ENCODE results near the gene ARL15. TPM values are rescaled to one million over a fixed set of nuclear protein-coding genes. Genes with fewer than 3 reads are reported as not detected.

ARL15 gene
- total RNA-seq, 1 donor from 2014 or later = 21.3 TPM

- DNase-seq (ENCODE audit: low spot score) = no peak
- intact Hi-C loops (cut with DNase I) = no loop called here
Measured at GRCh38 chr5:54259981-54260380, 50.4 kb downstream of the ARL15 start.

DNA sequence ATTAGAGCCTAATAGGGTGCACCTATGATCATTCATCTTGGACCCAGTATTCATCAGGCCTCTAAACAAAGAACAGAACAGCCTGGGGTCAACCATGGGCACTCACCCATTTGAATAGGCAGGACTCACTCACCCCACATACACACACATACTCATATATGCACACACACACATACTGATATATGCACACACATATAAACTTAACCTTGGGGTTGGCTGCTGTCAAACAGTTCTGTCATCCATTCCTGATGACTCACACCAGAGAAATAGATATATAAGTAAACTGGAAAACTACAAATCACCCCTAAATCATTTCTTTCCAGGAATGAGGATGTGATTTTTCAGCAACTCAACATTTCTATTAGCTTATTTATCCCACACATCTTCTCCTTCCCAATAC, 51.3 kb downstream of the ARL15 start:
- intact Hi-C loops (cut with DNase I) = no loop called here

DNA sequence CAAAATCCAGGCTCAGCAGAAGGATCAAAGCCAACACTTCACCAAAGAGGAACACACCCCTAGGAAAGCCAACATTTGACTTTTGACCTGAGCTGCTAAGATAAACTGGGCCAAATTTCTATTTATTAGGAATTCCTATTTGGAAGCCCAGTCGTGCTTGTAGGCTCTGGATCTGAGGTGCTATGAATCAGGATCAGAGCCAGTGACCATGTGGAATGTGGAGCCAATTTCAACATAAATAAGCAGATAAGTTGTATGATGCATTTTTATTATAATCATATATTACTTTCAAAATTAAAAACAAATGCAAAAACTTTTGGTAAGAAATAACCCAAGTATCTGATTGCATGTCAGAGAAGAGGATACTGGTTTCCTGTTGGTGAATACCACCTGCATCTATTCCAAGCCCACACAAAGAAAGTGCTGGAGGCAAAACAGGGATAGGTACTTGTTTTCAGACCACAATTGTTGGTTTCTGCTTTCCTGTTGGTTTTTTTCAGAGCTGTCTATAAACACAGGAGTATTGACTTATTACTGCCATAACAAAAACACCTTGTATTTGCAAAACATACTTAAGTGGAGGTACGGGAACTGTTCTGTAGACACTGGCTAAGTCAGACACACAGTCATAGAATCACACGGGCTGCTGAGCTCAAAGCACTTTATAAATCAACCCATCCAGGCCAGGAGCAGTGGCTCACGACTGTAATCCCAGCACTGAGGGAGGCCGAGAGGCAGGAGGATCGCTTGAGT, 52.8 kb downstream of the ARL15 start:
- no peak for DNase-seq (ENCODE audit: low spot score)
- intact Hi-C loops (cut with DNase I) = no loop called here

More for the DNA sequence above, 51.3 kb downstream of the ARL15 start:
- DNase-seq (ENCODE audit: low spot score) = no peak

DNA sequence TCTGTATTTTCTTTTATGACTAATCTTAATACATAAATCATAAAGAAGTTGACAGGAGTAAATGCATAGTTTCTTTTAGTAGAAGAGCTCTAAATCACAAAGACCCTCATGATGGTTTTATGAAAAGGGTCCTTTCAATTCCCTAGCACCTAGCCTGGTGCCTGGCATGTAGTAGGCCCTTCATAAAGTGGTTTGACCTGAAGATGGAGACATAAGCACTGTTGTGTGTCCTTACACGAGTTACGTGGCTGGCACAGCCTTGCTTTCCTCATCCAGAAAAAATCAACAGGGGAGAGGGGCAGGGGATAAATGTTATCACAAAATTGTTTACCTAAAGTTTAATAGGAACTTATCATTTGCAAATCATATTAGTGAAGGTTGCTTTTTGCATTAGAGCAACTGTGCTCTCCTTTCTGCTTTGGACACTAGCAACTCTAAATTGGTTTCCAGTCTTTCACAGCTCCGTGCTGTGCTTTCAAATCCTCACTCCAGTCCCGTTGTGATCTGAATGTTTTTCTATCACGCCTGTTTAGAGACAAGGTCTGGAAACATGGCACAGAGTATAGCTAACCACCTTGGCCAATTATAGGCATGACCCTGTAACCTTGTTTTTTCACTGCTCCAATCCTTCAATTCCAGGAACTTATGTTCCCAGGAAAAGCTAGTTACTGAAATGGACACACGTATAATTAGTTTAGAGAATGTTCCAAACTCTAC, 55.7 kb downstream of the ARL15 start:
- no peak for DNase-seq (ENCODE audit: low spot score)
- intact Hi-C loops (cut with DNase I) = loop anchor here (2.0 to 5.0 kb wide), 3 partner anchors 56 to 233 kb away; partner anchors contain the start of gene ARL15

- intact Hi-C loops (cut with DNase I) = loop anchor here (5.0 kb wide), 2 partner anchors 165 to 235 kb away; no protein-coding TSS in a partner anchor
- no peak for DNase-seq (ENCODE audit: low spot score)
Measured at GRCh38 chr5:54251981-54252380, 58.4 kb downstream of the ARL15 start.

DNA sequence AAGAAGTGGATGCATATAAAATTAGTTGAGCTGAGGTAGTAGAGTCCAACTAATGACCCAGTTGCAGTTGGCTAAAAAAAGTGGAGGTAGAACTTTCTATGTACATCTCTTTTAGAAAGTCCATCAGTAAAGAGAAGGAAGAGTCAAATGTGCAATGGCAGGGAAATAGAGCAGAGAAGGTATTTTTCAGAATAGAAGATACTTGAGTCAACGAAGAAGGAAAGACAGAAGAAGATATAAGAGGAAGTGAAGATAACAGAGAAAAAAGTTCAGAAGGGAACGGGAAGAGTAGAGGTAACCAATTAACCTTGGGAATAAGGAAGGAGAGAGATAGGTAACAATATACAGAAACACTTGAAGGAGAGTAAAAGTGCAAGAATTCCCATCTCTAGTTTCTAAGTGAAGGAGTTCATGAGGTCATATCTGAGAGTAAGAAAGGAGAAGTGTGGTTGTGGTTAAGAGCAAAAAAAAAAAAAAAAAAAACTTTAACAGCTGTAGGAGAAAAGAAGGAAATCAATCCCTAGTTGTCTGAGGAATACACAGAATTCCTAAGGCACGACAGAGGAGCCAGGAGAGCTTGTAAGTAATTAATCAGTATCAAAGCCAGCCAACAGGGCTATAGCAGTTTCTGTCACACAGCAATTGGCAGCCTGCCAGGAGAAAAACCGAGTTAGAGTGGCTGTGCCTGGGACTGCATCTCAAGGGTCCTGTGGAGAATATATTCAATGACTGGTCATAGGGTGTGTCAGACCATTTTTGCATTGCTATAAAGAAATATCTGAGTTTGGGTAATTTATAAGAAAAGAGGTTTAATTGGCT, 61.0 kb downstream of the ARL15 start:
- DNase-seq (ENCODE audit: low spot score) = no peak
- intact Hi-C loops (cut with DNase I) = loop anchor here (5.0 to 10.0 kb wide), 3 partner anchors 168 to 615 kb away; no protein-coding TSS in a partner anchor

GRCh38 chr5:54247226-54247625, 63.1 kb downstream of the ARL15 start:
- intact Hi-C loops (cut with DNase I) = loop anchor here (10.0 kb wide), 1 partner anchor 618 kb away; no protein-coding TSS in a partner anchor
- DNase-seq (ENCODE audit: low spot score) = no peak

- no peak for DNase-seq (ENCODE audit: low spot score)
- intact Hi-C loops (cut with DNase I) = loop anchor here (5.0 to 10.0 kb wide), 2 partner anchors 179 to 621 kb away; no protein-coding TSS in a partner anchor
Measured at GRCh38 chr5:54243483-54244080, 66.8 kb downstream of the ARL15 start.

GRCh38 chr5:54242297-54242696, 68.1 kb downstream of the ARL15 start:
- no peak for DNase-seq (ENCODE audit: low spot score)
- intact Hi-C loops (cut with DNase I) = loop anchor here (5.0 to 10.0 kb wide), 2 partner anchors 180 to 623 kb away; no protein-coding TSS in a partner anchor

DNA sequence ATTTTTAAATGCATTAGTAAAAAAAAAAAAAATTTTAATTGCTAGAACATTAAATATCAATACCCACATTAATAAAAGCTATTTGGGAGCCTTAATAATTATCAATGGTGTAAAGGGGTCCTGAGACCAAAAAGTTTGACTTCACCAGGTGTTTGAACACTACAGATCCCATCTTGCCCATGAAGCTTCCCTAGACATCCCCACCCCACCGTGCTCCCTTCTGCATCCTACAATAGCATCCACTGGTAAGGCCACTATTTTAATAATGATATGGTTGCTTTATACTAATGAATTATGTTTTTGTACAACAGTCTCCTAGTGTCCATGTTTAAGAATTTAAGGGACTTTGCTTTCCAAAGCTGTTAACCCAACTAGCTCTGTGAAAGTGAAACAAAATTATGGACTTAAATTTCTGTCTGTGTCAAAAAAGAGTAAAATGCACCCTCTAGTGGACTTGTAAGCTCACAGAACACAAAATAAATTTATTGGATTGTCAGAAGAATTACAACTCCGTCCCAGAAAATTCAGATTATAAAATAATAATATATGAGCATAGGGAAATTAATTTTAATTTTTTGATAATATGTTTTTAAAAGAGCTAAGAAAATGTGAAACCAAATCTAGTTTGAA, 76.0 kb downstream of the ARL15 start:
- no peak for DNase-seq (ENCODE audit: low spot score)
- intact Hi-C loops (cut with DNase I) = loop anchor here (5.0 kb wide), 1 partner anchor 757 kb away; no protein-coding TSS in a partner anchor

GRCh38 chr5:54230936-54231685, 79.3 kb downstream of the ARL15 start:
- DNase-seq (ENCODE audit: low spot score) = no peak
- intact Hi-C loops (cut with DNase I) = loop anchor here (5.0 kb wide), 1 partner anchor 754 kb away; no protein-coding TSS in a partner anchor

- intact Hi-C loops (cut with DNase I) = loop anchor here (10.0 kb wide), 1 partner anchor 354 kb away; no protein-coding TSS in a partner anchor
- peak; percentile 80 for DNase-seq (ENCODE audit: low spot score)
Measured at GRCh38 chr5:54229041-54229780, 81.2 kb downstream of the ARL15 start.

GRCh38 chr5:54227759-54228158, 82.6 kb downstream of the ARL15 start:
- no peak for DNase-seq (ENCODE audit: low spot score)
- intact Hi-C loops (cut with DNase I) = loop anchor here (10.0 kb wide), 1 partner anchor 353 kb away; no protein-coding TSS in a partner anchor

GRCh38 chr5:54227109-54227508, 83.3 kb downstream of the ARL15 start:
- no peak for DNase-seq (ENCODE audit: low spot score)
- intact Hi-C loops (cut with DNase I) = loop anchor here (10.0 kb wide), 1 partner anchor 352 kb away; no protein-coding TSS in a partner anchor

DNA sequence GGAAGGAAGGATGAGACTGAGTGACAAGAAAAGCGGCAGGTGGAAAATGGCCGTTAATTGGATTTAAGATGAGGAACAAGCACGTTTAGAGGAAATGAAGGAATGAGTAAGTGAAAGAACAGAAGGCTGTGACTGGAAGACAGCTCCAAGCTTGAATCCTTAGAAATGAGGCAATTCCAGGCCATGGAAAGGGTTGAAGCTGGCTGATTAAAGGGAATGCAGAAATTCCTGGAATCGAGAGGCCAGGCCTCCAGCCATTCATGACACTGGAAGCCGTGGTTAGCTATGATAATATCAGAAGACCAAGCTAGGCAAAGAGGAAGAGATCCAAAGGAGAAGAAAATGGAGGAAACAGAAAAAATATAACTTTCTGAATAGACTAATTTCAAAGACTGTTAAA, 84.2 kb downstream of the ARL15 start:
- intact Hi-C loops (cut with DNase I) = loop anchor here (10.0 kb wide), 1 partner anchor 351 kb away; no protein-coding TSS in a partner anchor
- no peak for DNase-seq (ENCODE audit: low spot score)

GRCh38 chr5:54224103-54224826, 86.1 kb downstream of the ARL15 start:
- DNase-seq (ENCODE audit: low spot score) = no peak
- intact Hi-C loops (cut with DNase I) = loop anchor here (10.0 kb wide), 1 partner anchor 349 kb away; no protein-coding TSS in a partner anchor

Data from cardiac septum (tissue), 1 donor.